Stimulated activated CD4-positive, alpha-beta T cell treated with anti-CD3 and anti-CD28 coated beads, Interleukin-2, amount 100 ng/mL, for 48 hours (primary cell): ENCODE results near the gene HSH2D.

Experiments used
- DNase-seq, 2 donors: peaks; one replicate each; pipeline ENCODE4 v3.0.0-alpha.2; 2020

Gene HSH2D

GRCh38 chr19:16198370-16198651, 54.8 kb downstream of the HSH2D start:
- no peak for DNase-seq

DNA sequence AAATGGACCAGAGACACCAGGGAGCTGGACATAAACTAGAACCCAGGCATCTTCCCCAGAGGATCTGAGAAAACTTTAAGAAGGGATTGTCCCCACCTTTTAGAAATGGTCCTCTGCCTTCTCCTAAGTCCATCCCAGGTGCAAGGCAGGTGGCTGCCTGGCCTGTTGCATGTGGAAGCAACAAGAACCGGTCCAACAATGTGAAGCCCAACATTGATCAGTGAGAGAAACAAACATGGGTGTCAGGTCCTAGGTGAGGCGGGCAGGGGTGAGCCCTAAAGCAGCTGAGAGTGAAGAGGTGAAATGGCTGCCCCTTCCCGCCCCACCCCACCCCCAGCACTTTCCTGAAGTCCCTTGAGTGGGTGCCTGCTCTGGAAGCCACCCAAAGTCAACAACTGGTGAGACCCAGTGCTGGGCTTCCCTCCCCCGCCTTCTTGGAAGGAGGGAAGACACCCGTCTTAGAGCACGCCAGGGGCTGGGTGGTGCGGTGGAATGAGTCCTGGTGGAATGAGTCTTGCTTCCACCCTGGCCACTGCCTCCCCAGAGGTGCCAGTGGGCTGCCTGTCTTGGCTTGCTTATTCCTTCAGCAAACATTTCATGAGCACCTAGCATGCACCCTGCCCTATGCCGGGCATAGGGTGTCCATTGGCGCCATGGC, 55.9 kb downstream of the HSH2D start:
- DNase-seq: no peak

DNA sequence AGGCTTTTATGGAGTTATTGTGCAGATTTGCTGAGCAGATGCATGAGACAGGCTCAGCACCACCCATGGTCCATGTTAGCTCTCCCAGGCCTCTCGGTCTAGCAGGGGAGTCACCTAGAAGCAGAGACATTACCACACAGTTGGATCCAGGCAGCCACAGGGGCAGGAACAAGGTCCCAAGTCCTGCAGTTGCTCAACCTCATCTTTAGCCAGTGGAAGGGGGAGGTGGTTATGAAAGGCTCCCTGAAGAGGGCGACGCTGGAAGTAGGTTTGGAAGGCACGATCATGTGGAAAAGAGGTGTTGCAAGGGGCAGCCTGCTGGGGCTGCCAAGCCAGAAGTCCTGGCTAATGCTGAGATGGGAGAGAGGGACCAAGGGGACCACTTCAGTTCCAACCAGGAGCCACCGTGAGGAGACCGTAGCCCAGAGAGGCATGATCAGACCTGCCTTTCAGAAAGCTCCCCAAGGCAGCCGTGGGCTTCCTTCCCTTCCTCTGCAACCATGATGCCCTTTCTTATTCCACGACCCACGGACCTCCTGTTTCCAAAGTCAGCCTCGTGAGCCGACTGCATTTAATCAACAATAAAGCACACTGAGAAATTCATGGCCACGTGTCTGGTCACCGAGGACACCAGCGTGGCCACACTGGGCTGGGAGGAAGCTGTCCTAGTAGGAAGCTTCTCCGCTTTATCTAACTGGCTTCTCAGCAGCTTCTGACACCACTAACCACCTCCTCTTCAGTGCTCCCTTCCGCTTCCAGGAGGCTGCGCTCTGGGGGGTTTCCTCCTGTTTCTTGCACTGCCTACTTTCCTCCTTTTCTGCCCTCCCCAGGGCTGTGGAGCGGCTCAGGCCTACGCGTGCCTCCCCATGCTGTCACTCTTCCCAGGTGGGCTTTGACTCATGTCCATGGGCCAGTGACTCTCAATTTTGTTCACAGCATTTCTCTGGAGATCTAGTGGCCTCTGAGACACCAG, 56.8 kb downstream of the HSH2D start:
- no peak for DNase-seq

DNA sequence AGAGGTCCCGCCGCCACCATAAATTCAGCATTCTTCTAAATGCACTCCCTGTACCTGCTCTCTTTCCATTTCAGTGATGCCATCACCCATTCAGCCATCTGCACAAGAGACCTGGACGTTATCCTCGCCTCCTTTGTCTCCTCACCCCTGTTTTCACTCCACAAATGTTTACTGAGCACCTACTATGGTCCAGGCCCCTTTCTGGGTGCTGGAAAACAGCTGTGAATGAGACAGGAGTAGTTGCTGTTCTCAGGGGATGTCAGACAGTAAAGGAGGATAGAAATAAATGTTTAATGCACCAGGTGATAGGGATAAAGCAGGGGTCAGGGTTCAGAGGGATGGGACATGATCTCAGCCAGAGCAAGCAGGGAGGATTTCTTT, 57.5 kb downstream of the HSH2D start:
- DNase-seq: no peak

DNA sequence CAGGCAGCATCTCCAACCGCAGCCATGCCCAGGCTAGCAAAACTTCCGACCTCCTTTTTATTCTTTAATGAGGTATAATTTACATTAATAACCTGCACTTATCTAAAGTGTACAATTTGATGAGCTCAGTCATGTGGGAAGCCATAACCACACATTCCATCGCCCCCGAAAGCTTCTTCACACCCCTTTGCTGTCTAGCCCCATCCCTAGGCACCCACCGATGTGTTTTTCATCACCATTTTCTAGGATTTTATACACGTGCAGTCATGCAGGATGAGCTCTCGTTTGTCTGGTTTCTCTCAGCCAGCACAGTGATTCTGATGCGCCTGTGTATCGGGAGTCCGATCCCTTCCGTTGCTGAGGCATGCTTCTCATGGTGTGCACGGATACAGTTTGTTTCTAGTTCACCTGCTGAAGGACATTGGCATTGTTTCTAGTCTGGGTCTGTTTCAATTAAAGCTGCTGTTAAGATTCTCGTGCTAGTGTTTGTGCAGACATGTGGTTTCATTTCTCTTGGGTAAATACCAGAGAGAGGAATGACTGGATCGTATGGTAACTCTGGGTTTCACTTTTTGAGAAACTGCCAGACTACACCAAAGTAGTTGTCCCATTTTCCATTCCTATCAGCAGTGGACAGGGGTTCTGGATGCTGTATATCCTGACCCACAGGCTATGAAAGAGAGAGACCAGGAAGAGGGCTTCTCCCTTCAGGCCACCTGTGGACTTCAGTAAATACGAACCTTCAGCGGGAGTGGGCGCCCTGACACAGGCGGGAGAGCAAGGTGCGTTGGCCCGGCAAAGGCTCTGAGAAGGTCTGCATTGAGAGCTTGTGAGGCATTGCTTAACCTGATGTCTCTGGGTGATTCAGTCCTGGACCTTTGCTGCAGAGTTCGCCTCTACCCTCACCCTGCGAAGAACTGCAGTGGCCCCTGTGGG, 59.1 kb downstream of the HSH2D start:
- DNase-seq: no peak

DNA sequence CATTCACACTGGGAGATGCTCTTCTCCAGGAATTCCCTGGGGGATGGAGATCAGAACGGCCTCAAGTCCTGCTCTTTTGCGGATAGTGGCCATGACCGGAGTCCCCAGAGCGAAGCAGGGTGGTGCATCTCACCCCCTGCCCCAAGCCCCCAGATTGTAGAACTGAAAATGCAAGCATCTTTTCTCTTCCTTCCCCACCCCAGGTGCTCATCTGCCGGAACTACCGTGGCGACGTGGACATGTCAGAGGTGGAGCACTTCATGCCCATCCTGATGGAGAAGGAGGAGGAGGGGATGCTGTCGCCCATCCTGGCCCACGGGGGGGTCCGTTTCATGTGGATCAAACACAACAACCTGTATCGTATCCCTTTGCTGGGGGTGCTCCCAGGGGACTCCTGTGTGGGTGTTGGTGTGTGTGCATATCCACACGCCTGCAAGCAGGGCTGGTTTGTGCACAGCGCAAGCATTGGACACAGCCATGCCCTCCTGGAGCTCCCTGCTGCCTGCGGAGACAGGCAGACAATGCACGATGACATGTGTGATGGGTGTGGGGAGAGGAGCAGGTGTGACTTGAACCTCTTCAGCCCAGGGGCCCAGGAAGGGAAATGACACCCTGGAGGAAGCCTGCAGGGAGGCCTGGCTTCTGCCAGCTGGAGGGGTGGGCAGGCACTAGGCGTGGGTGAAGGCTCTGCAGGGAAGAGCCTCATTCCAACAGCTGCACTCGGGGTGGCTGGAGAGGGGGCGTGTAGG, 59.9 kb downstream of the HSH2D start:
- no peak for DNase-seq

DNA sequence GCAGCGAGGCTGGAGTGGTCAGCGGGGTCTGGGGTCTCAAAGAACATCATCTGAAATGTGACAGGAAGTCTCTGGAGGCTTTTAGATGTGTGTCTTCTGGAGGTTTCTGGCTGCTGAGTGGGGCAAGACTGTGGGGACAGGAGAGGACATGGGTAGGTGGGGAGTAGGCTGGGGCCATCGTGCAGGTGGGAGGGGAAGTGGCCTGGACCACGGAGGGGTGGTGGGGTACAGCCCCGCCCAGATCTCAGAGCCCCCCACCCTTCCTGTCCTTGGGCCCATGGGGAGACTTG, 60.5 kb downstream of the HSH2D start:
- DNase-seq: no peak

- no peak for DNase-seq
Measured at GRCh38 chr19:16205205-16206045, 61.9 kb downstream of the HSH2D start.

- no peak for DNase-seq
Measured at GRCh38 chr19:16206046-16206605, 62.6 kb downstream of the HSH2D start.

DNA sequence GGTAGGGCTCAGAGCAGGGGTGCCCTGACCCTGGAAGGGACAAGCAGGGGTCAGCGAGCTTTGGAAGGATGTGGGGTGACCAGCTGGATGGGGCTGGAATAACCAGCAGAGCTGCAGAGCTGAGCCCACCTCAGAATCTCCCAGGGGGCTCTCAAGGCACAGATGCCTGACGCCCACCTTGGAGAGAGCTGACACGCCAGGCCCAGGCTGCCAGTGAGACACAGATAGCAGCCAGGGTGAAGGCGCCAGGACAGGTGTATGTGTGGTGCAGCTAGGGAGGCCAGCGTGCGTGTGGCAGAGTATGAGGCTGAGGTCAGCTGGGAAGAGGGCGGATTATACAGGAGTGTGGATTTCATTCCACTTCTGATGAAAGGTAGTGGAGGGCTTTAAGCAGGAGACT, 63.2 kb downstream of the HSH2D start:
- no peak for DNase-seq

DNA sequence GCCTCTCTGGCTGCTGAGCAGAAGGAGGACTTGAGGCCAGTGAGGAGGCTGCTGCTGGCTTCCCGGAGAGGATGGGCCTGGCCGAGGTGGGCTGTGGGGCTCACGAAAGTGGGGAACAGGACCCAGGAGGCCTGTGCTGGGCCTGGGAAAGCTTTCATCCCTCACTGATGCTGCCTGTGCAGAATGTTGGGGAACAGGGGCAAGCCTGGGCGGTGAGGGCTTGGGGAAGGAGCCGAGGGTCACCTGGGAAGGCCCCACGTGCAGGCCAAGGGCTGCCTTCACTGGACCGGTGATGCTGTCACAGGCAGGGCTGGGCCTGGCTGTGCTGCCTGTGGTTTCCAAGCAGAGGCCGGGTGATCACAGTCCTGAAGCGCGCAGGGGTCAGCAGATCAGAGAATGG, 63.6 kb downstream of the HSH2D start:
- DNase-seq: no peak

DNA sequence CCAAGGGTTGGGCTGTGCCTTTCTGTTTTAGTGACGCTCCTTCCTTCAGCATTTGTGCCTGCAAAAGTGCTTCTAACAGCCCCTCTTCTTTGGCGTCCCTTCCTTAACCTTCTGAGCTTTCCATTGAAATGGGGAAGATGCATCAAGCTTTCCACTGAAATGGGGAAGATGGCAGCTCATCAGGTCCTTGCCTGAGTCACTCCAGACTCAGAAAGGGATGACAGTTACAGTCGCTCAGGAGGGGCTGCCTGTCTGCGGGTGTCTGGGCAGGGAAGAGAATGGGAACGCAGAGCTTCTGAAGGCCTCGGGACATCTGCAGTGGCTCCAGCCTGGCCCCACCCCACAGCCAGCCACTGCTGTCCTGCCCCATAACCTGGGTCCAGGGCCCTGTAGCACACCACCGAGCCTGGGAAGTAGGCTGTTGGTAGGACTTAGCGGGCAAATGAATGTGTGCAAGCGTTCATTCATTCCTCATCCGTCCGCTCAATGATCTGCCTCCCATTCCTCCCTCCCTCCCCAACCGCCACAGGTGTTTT, 64.1 kb downstream of the HSH2D start:
- no peak for DNase-seq
